B cell (primary cell): Measurements from ENCODE around the gene SNCB. TPM values are rescaled to one million over a fixed set of nuclear protein-coding genes. Genes with fewer than 3 reads are reported as not detected.
"Not testable (repeated sequence)": the region's sequence is repeated elsewhere in the genome, so short reads cannot be mapped to it uniquely, and the experiment has no call there.

ENCODE experiments used
- ATAC-seq: fragments of 200-7000 bp; cut with Tn5 transposase; one replicate; pipeline ENCODE4 v1.10.0; 2021; ENCODE audit warnings: low read depth, mild to moderate bottlenecking, moderate number of reproducible peaks, moderate library complexity
- CTCF ChIA-PET: fragments of 350-600 bp; sonication (Branson Sonifier 250); formaldehyde crosslinking; loops from one replicate; lab custom pipeline; 2021; ENCODE audit warnings: antibody characterized with exemption, inconsistent platforms; lab: Charles Lee
- POLR2A ChIA-PET: fragments of 350-600 bp; sonication (Branson Sonifier 250); formaldehyde crosslinking; loops from one replicate; lab custom pipeline; 2021; ENCODE audit warnings: antibody characterized with exemption; lab: Charles Lee
- DNase-seq: peaks from one replicate; pipeline ENCODE4 v3.0.0; 2013
- H2AFZ ChIP-seq: 2 replicates; pipeline ENCODE4 v1.6.1; 2012; ENCODE audit warnings: mild to moderate bottlenecking, low read depth, low read length; ENCODE audit not compliant: insufficient read depth, poor library complexity, severe bottlenecking
- H3K27ac ChIP-seq, 2 donors: 1 replicate in 1 of 2; 2 replicates in 1 of 2; pipeline ENCODE4 v1.5.1; 2012 to 2013; ENCODE audit warnings: low read length in 2 of 2, mild to moderate bottlenecking in 2 of 2, moderate library complexity in 1 of 2
- H3K27me3 ChIP-seq, 4 experiments: fragments of 200-600 bp in 1 of 4; sonication (generic) in 1 of 4; replicated peaks in 1 of 4; 1 replicate in 2 of 4; 2 replicates in 2 of 4; pipeline versions ENCODE4 v1.6.1 to v1.7.0; 2013 to 2016; ENCODE audit warnings: low read length in 3 of 4, mild to moderate bottlenecking in 2 of 4, mixed read lengths in 1 of 4, moderate library complexity in 1 of 4; ENCODE audit not compliant: insufficient read depth in 4 of 4, control insufficient read depth in 3 of 4; ENCODE audit errors: control extremely low read depth in 1 of 4
- H3K36me3 ChIP-seq, 2 experiments: replicated peaks in 1 of 2; 1 replicate in 1 of 2; 2 replicates in 1 of 2; pipeline versions ENCODE4 v1.6.1 to v1.7.1; 2013; ENCODE audit warnings: low read length in 1 of 2; ENCODE audit not compliant: insufficient read depth in 2 of 2, control insufficient read depth in 1 of 2; ENCODE audit errors: control extremely low read depth in 1 of 2, extremely low read depth in 1 of 2
- H3K4me1 ChIP-seq, 2 donors: fragments of 200-600 bp in 1 of 2; sonication (generic) in 1 of 2; 1 replicate in 1 of 2; 2 replicates in 1 of 2; pipeline versions ENCODE4 v1.5.1 to v1.6.1; 2013 to 2017; ENCODE audit warnings: low read length in 2 of 2; ENCODE audit not compliant: control insufficient read depth in 2 of 2, insufficient read depth in 2 of 2
- H3K4me2 ChIP-seq: replicated peaks from 2 replicates; pipeline ENCODE3; 2012; ENCODE audit warnings: mild to moderate bottlenecking, low read depth, low read length; ENCODE audit not compliant: poor library complexity, severe bottlenecking
- H3K4me3 ChIP-seq, 5 experiments: fragments of 200-600 bp in 1 of 5; sonication (generic) in 1 of 5; 1 replicate in 3 of 5; 2 replicates in 2 of 5; pipeline versions ENCODE4 v1.5.1 to v1.7.0; 2011 to 2016; ENCODE audit warnings: low read length in 4 of 5, mild to moderate bottlenecking in 4 of 5, low read depth in 2 of 5, control low read depth in 1 of 5, moderate library complexity in 1 of 5; ENCODE audit not compliant: insufficient read depth in 1 of 5; ENCODE audit errors: control extremely low read depth in 1 of 5, extremely low read depth in 1 of 5
- H3K79me2 ChIP-seq: fragments of 200-600 bp; sonication (generic); one replicate; pipeline ENCODE4 v1.6.0; 2016; ENCODE audit warnings: low read length; ENCODE audit not compliant: control insufficient read depth, insufficient read depth
- H3K9ac ChIP-seq: fragments of 200-600 bp; sonication (generic); 2 replicates; pipeline ENCODE4 v1.6.1; 2017; ENCODE audit warnings: mild to moderate bottlenecking, low read length, moderate library complexity
- H3K9me3 ChIP-seq, 3 donors: one replicate each; pipeline versions ENCODE4 v1.6.1 to v1.7.1; 2013; ENCODE audit warnings: low read length in 2 of 3; ENCODE audit not compliant: control insufficient read depth in 2 of 3, insufficient read depth in 1 of 3; ENCODE audit errors: control extremely low read depth in 1 of 3
- H4K20me1 ChIP-seq: 2 replicates; pipeline ENCODE4 v1.6.0; 2012; ENCODE audit warnings: mild to moderate bottlenecking, low read length; ENCODE audit not compliant: insufficient read depth, control insufficient read depth, poor library complexity, severe bottlenecking
- H3K27ac Mint-ChIP-seq: one replicate; pipeline ENCODE4 v1.8.0; 2021; ENCODE audit warnings: mixed read lengths
- H3K27me3 Mint-ChIP-seq: one replicate; pipeline ENCODE4 v1.8.0; 2021; ENCODE audit warnings: mixed read lengths
- H3K4me1 Mint-ChIP-seq: one replicate; pipeline ENCODE4 v1.8.0; 2021; ENCODE audit warnings: mixed read lengths
- H3K4me3 Mint-ChIP-seq: one replicate; pipeline ENCODE4 v1.8.0; 2021; ENCODE audit warnings: mixed read lengths
- H3K9me3 Mint-ChIP-seq: one replicate; pipeline ENCODE4 v1.8.0; 2022; ENCODE audit warnings: mixed read lengths; ENCODE audit not compliant: insufficient read depth
- EZH2 ChIP-seq: IDR thresholded peaks from 2 replicates; pipeline ENCODE4 v1.6.1; 2012; ENCODE audit warnings: borderline replicate concordance, low read depth, mild to moderate bottlenecking, moderate library complexity, low read length; ENCODE audit not compliant: insufficient read depth, poor library complexity, severe bottlenecking
- WGBS: methylation state at CpG from one replicate; pipeline ENCODE4 v1.1.5; 2013; ENCODE audit warnings: missing lambda C conversion rate; ENCODE audit not compliant: insufficient coverage; 5-methylcytosine and 5-hydroxymethylcytosine counted together
- intact Hi-C: fragments of 100-400 bp; cut with micrococcal nuclease; formaldehyde crosslinking; loops from one replicate; pipeline ENCODE4 v1.10.0; 2022
- polyA plus RNA-seq: library from polyadenylated mRNA; depleted of rRNA; stranded (reverse); fragments of >200 nt; gene quantifications from 2 replicates; pipeline ENCODE4 v1.2.3, GENCODE V29; 2012
- total RNA-seq, 2 donors: library from RNA; stranded (reverse); fragments of 120-200 nt in 1 of 2; gene quantifications; 1 replicate in 1 of 2; 2 replicates in 1 of 2; pipeline versions ENCODE4 v1.2.3 to v1.2.4, GENCODE V29; 2013 to 2022
- TF ChIP-seq, protein P1 (sequence below): fragments of 200-600 bp; IDR thresholded peaks from one replicate; pipeline ENCODE4 v1.8.0; 2022; ENCODE audit warnings: antibody characterized with exemption, mild to moderate bottlenecking

The SNCB gene
- total and polyA plus RNA-seq, 2 donors (not counting 1 experiment from before 2014, with no cell fraction given): 0.09 TPM; not detected in 1

DNA sequence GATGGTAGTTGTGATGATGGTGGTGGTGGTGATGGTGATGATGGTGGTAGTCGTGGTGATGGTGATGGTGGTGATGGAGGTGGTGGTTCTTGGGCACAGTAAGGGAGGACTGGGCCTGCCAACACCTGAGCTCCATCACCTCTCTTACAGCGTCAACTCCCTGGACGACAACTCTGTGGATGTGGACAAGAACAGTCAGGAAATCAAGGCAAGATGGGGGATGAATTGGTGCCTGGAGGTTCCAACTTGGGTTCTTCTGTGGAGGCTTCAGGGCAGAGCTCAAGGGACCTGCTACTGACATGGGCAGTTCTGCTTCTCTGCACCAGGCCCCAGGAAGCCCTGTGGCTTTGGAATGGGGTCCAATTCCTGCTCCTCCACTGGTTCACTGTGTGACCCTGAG, 37.8 kb downstream of the SNCB start:
- Histone ChIP-seq H4K20me1 (no peaks in the 10 kb centered on the region), H3K4me1 (peaks cover 0 to 9% of the 10 kb centered on the region in 2 donors), H3K36me3 (no peaks in the 10 kb centered on the region), H3K27me3 (peaks cover 0 to 10% (median 3%) of the 10 kb centered on the region in 4 experiments), H3K9ac (no peak overlapping the region), H3K27ac (no peak overlapping the region), H3K4me3 (no peak overlapping the region), H3K4me2 (no peak overlapping the region), H2AFZ (no peak overlapping the region), H3K79me2 (no peaks in the 10 kb centered on the region), H3K9me3 (peaks cover 0 to 12% (median 0%) of the 10 kb centered on the region in 3 donors)
- no peak for DNase-seq
- Mint-ChIP-seq H3K27me3 (no peaks in the 10 kb centered on the region), H3K4me3 (no peak overlapping the region), H3K9me3 (no peaks in the 10 kb centered on the region), H3K4me1 (peaks cover 7% of the 10 kb centered on the region), H3K27ac (no peak overlapping the region)
- ATAC-seq: no peak
- ChIA-PET POLR2A (no interaction called here), CTCF (no interaction called here)
- WGBS: no CpG with 5 or more reads among the region's 3 CpGs
- intact Hi-C loops: no loop called here
- TF ChIP-seq, protein P1, sequence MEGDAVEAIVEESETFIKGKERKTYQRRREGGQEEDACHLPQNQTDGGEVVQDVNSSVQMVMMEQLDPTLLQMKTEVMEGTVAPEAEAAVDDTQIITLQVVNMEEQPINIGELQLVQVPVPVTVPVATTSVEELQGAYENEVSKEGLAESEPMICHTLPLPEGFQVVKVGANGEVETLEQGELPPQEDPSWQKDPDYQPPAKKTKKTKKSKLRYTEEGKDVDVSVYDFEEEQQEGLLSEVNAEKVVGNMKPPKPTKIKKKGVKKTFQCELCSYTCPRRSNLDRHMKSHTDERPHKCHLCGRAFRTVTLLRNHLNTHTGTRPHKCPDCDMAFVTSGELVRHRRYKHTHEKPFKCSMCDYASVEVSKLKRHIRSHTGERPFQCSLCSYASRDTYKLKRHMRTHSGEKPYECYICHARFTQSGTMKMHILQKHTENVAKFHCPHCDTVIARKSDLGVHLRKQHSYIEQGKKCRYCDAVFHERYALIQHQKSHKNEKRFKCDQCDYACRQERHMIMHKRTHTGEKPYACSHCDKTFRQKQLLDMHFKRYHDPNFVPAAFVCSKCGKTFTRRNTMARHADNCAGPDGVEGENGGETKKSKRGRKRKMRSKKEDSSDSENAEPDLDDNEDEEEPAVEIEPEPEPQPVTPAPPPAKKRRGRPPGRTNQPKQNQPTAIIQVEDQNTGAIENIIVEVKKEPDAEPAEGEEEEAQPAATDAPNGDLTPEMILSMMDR: no peak
- TF ChIP-seq EZH2: no peak

DNA sequence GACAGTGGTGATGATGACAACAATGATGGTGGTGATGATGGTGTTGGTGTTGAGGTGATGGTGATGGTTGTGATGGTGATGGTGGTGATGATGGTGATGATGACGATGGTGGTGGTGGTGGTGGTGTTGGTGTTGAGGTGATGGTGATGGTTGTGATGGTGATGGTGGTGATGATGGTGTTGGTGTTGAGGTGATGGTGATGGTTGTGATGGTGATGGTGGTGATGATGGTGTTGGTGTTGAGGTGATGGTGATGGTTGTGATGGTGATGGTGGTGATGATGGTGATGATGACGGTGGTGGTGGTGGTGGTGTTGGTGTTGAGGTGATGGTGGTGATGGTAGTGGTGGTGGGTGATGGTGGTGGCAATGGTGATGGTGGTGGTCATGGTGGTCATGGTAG, 38.7 kb downstream of the SNCB start:
- intact Hi-C loops, CTCF ChIA-PET, H4K20me1 ChIP-seq, H3K4me1 ChIP-seq, H3K27me3 ChIP-seq, H3K27ac Mint-ChIP-seq, ATAC-seq, H3K79me2 ChIP-seq, H3K36me3 ChIP-seq, DNase-seq, H2AFZ ChIP-seq, H3K9ac ChIP-seq, H3K27ac ChIP-seq, H3K4me2 ChIP-seq, H3K27me3 Mint-ChIP-seq, H3K4me3 Mint-ChIP-seq, POLR2A ChIA-PET, H3K4me1 Mint-ChIP-seq, H3K9me3 Mint-ChIP-seq, H3K4me3 ChIP-seq: not testable (repeated sequence)
- H3K9me3 ChIP-seq: peaks cover 0 to 12% (median 0%) of the 10 kb centered on the region in 3 donors
- WGBS: 79% methylated on average over 2 of the region's 2 CpGs
